ENCODE results near the gene FBXW7.

The FBXW7 gene

DNA sequence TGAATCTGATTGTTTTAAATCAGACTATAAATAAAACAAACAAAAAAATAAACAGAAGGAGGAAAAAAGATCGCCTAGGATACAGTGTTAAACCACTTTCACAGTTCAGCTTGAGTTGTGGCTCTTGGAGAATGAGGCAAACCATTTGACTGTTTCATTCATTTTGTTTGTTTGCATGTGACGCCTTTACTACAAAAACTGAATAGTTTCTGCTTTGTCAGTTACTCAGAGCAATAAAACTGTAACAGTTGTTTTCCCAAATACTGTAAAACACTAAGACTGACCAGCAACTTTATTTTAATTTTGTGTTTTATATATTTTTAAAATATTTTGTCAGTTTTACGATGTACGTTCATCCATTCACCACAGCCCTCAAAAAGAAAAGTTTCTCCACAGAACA, 214.5 kb downstream of the FBXW7 start:
- DNase-seq: no peak

DNA sequence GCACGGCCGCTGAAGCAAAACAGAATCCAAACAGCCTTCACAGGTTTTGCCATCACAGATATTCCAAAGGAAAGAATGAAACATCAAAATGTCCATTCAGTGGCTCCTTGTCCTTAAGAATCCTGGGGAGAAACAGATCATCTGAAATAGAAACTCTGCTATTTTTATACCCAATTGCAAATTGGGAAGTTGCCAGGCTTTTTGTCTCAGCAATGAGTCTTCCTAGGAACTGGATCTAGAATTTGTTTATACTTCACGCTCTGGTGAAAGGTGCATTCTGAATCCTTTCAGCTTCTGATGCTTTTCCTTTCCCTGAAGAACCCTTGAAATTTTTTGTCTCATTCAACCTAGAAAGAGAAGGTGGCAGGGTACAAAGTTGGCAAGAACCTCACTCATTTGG, 218.9 kb downstream of the FBXW7 start:
- DNase-seq: no peak

DNA sequence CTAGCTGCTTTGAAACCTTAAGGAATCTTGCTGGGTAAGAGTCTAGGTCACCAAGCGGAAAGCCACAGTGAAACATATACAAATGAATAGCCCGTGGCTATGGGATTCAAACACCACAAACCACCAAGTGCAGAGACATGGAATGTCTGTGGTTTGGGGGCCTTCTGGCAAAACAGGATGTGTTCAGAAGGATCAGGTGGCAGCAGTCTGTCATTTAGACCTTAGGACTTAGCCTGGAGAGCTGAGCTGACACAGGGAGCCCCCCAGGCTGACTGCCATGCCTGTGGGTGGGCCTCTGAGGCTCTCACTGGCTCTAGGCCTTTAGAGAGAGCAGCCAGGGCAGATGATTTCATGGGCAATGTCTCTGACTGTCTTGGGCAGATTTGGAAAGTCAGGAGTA, 225.6 kb downstream of the FBXW7 start:
- DNase-seq: no peak

DNA sequence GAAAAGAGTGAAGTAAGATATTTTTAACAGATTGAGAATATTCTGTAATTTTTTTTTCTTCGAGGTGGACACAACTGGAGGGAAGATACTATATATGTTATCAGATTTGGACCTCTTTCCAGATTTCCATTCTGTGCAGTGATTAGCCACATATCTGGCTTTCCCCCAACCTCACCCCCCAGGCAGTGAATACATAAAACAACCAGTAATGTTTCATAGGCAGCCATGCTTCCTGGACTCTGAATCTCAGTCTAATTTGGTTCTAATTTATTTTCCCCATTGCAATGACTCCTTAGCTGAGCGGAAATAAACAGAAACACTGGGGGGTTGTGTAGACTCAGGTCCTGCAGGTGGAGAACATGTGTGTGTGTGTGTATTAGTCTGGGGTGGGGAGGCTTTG, 226.5 kb downstream of the FBXW7 start:
- no peak for DNase-seq

DNA sequence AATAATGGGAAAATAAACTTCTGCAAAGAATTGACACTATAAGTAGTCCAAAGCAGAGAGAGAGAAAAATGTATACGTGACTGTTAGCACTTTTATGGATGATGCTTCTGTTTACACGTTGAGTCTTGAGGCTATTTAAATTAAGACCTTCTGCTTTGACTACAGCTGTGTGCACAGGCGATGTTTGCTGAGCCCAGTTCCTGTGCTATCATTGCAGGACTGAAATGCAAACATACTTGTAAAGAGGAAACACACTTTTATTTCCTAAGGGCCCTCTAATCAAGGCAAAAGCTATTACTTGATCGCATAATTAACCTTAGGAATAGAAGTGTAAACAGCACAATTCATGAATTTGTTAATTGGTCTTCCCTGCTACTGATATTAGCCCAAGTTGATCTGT, 226.9 kb downstream of the FBXW7 start:
- no peak for DNase-seq

DNA sequence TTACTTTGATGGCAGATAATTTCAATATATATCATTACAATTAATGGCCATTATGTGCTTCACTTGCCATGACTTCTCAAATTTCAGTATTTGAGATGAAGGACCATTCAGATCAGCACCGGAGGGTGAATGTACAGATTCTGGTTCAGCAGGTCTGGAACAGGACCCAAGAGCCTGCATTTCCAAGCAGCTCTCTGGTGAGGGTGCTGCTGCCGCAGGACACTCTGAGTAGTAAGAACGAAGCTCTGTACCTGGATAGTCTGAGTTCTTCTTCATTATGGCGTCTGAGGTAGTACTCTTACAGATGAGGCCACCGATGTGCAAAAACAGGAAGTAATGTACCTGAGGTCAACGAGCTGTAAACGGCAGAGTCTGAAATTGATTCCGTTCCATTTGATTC, 228.2 kb downstream of the FBXW7 start:
- DNase-seq: no peak

DNA sequence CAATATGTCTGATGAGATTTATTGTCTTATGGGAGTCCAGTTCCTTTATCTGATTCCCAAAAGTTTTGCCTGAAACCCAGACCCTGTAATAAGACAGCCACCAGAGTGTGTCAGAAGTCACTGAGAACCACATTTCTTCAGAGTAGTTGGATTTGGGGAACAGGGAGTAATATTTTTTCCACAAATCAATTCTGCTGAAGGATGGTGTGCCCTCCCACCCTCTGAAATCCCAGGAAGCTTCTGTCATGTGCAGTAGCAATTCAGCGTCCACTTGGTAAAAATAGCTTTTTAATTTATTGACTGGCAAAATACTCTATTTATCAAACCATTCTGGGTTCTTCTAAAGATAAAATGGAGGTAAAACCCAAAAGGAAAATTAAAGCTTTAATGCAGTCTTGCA, 229.4 kb downstream of the FBXW7 start:
- no peak for DNase-seq

DNA sequence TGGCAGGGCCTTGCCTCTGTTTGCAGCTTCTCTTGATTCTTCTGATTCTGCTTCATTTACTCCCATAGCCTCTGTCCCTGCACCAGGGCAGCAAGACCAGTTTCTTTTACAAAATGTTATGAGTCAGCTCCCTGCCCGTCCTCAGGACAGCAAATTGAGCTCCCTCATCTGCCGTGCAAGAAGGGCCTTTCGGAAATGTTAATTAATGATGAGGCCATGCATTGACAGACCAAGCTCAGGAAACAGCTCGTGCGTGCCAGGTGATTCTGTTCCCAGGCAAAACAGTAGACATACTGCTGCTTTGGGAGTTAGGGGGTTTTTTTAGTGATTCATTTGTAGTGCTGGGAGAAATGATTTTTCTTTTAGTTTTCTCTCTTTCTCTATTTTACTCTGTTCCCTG, 231.7 kb downstream of the FBXW7 start:
- no peak for DNase-seq

DNA sequence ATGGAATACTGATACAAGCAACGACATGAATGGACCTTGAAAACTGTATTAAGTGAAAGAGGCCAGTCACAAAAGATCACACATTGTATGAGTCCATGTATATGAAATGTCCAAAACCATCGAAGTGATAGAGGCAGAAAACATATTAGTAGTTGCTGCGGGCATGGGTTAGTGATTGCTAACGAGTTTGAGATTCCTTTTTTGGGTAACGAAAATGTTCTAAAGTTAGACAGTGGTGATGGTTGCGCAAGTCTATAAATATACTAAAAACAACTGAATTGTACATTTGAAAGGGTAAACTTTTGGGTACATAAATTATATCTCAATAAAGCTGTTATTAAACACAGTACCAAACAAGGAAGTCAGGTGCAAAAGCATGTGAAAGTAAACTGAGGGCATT, 234.5 kb downstream of the FBXW7 start:
- no peak for DNase-seq

DNA sequence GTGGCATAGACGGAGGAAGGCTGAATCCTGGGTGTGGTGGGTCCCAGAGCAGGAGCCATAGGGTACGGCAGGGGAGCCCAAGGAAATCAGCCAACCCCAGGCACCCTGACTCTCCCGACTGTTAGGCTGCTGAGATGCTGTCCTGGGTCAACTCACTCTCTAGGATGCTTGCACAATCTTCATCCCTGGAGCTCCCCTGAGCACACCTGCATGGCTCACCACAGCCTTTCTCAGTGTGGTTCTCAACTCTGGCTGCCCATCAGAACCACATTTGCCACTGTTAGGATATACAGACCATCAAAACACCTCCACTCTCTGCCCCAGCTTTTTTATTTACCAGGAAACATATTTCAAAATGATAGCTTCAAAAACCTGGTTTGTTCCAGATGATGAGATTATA, 236.3 kb downstream of the FBXW7 start:
- no peak for DNase-seq

DNA sequence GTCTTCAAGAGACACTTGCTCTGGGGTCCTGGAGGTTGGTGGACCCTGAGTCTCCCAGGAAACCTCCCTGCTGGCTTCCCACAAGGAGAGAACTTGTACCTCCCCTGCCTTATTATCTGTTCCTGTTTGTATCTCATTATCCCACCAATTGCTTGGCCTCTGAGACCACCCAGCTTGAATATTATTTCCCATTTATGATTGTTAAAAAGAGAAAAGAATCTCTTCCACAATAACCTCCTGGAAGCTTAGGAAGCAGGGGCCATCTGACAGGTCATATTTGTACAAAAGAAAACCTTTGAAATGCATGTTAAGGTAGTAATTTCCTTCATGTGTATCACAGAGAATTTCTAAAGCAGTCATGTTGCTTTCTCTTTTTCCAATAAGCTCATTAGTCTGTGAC, 239.5 kb downstream of the FBXW7 start:
- DNase-seq: no peak

DNA sequence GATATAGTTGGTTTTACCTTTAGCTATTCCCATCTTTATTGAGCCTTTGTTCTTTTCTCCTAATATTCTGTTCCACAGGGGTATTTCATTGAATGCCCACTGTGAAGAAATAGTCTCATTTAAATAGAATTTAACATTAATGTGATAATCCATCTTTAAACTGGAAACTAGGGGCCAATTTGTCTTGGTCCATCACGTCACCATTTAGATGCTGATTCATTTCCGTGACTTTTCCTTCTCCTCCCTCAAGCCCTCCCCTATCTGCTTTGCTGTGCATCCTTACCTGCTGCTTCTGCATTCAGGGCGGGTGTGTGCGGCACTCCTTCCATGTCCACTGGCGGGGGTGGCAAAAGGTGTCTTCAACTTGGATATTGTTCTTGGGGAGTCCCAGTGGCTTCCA, 241.1 kb downstream of the FBXW7 start:
- no peak for DNase-seq

DNA sequence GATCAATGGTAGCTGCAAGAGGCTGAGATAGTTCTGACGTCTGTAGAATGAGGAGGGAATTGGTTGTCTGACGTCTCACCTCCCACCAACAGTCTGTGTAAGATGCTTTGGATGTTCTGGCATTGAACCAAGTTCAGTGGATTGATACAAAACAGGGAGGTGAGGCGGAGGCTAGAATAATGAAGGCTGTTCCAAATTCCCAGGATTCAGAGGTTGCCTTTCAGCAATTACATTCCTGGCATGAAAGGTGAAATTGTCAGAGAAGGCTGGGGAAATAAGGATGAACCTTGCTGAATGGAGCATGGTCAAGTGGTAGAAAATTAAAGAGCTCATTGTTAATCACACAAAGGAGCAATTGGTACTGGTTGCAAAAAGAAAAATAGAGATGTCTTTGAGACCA, 241.6 kb downstream of the FBXW7 start:
- no peak for DNase-seq

DNA sequence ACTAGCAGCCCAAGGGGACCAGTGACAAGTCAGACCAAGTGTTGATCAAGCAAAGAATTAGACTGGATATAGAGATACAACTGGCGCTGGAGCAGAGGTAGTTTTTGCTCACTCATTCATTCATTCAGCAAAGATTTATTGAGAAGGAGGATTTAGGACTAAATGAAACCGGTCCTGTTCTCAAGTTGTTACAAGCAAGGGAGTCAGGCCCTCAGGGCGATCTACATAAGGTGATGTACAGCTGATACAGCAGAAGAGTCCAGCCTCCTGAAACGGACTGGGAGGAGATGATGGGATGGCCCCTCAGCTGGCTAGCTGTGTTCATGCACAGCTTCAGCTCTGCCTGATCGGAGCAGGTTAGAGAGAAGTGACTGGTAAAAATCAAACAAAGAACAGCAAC, 242.4 kb downstream of the FBXW7 start:
- DNase-seq: no peak

DNA sequence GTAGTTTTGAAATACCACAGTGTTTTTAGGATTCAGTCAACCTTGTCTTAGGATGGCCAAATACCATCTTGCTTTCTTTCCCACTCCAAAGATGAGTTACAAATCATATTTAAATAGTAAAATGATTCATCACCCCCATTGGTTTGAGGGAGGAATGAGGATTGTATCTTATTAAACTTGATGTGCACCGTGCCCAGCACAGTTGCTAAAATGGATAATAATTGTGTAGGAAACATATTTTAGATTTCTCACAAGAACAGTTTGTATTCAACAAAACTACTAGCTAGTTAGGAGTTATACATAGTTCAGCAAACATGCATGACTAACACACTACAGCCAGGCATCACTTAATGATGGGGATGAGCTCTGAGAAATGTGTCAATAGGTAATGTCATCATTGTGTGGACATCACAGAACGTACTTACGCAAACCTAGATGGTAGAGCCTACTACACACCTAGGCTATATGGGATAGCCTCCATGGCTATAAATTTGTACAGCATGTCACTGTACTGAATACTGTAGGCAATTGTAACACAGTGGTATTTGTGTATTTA, 245.4 kb downstream of the FBXW7 start:
- DNase-seq: no peak

DNA sequence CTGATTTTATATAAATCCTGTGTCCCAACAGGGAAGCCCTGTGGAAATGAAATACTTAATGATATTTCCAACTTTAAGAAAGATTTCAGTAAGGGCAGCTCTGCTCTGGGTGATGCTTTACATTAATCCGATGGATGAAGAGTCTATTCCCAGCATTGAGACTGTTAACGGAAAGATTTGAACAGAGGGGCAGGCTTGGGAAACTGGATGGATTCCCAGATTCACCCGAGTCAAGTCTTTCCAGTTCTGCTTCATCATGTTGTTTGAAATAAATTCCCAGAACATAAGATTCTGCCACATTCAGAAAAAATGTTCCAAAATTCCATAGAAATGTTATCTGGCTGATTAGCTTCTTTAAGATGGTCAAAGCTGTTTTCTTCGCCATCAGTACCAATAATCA, 246.0 kb downstream of the FBXW7 start:
- no peak for DNase-seq

DNA sequence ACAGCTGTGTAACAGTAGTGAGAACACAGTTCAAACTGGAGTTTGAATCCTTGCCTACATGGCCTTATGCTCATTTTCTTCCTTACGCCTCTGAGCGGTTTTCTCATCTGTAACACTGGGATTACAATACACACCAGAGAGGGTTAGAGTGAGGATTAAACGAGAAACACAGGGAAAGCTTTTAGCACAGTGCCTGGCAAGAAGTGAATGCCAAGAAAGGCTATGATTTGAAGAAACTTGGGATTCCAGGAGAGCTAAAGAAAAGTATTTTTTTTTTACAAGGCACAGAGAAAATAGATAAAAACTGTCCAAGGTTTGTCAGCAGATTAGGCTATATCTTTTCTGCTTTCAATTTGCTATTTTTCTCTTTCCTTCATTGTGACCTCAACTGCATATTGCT, 246.4 kb downstream of the FBXW7 start:
- no peak for DNase-seq

DNA sequence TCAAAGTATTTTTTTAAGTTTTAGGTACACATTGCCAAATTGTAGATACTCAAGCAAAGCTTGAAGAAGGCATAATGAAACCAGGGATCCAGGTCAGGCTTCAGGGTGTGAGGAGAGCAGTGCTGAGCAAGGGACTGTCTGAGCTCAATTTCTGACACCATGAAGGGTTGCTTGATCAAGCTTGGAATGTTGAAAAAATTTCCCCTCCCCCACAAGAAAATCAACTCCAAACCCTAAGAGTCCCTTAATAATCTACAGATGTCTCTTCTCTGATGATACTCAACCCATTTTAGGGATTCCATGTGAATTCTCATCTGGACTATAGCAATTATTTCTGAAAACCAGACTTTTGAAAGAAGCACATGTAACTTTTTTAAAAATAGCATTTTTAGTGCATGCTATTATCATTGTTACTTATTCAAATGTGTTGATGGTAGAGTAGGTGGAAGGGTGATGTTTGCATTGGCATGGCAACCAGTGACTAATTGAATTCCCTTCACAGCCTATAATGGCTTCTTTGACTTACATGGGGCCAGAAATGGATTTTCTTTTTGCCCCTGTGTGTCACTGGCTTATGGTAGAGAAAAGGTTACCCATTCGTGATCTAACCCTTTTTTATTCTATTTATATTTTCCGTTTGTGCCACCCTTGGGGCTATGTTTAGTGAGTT, 252.0 kb downstream of the FBXW7 start:
- no peak for DNase-seq

DNA sequence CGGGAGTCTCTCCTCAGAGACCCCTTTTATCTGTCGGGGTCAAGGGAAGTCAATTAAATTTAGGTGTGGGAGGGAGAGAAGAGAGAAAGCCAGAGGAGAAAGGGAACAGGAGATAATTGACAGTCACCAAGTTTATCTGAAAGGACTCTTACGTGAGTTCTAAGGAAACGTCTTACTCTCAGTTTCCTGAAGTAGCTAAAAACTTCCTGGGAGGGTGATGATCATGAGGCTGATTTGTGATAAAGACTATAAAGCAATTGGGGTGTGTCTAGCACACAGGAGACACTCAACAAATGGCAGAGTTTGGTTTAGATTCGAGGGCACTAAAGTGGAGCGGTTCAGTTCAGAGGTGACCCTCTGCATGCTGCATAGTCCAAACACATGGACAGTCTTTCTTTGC, 254.1 kb downstream of the FBXW7 start:
- DNase-seq: no peak

DNA sequence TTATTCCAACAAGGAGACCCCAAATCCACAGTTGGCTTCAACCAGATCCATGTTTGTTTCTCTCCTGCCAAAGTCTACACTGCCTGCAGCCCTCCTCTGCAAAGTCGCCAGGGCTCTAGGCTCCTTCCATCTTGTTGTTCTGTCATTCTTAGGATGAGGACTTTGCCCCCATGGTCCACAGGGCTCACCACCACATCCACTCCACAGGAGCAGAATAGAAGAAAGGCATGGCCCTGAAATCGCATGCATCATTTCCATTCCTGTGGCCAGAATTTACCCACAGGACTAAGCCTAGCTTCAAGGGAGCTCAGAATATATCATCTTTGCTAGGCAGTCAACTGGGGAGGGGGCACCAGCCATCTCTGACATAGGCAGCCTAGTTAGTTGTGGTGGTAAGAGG, 254.7 kb downstream of the FBXW7 start:
- no peak for DNase-seq

DNA sequence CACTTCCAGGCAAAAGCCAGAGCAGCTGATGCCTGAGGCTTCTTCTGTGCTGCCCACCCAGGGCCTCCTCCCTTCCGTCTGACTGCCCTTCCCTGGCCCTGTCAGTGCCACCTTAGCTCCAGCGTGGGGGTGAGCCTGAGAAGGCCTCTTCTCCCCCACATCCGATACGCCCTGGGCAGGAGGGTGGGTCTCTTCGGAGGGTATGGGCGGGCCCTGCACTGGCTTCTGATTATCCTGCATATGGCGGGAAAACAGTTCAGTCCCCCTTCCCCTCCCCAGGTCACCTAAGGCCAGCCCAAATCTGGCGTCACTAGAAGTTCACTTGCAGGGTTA, 256.7 kb downstream of the FBXW7 start:
- DNase-seq: no peak

DNA sequence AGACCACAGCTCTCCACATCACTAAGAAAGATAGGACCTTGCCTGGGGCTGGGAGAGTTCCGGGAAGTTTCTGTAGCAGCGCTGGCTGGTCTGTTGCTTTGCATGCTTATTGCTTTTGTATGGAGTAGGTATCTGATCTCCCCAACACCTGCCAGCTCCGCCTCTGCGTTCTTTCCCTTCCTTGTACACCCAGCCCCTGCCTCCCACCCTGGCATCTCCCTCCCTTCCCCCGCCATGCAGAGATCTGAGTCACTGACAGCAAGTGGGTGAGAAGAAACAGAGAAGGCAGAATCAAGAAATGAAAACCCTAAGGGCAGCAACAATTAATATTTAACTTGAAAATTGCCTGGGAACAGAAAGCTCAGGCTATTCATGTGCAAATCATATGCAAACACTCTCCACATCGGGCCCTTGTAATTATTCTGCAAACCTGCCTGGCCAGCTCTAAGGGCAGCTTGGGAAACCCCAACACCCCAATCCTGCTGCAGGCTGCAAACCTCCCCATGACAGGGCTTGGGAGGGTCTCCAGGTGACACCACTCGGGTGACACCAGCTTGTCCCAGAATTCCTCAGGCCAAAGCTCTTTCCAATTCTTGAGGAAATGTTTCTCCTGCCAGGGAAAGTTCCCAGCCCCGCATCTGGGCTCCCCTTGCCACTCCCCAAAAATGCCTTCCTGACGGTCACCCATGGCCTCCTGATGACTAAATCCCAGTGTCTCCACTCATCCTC, 257.2 kb downstream of the FBXW7 start:
- no peak for DNase-seq

DNA sequence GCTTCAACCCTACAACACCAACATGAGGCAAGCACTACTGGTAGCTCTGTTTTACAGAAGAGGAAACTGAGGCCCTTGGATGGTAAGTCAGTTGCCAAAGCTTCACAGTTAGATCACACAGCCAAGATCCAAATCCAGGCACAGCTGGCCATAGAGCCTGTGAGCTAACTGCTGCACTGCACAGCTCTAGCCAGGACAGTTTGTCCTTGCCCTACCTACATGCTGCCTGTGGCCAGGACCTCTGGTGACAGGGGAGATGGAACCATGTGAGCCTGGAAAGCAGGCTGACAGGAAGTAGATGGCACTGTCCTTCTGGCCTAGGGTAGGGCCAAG, 257.8 kb downstream of the FBXW7 start:
- DNase-seq: no peak

DNA sequence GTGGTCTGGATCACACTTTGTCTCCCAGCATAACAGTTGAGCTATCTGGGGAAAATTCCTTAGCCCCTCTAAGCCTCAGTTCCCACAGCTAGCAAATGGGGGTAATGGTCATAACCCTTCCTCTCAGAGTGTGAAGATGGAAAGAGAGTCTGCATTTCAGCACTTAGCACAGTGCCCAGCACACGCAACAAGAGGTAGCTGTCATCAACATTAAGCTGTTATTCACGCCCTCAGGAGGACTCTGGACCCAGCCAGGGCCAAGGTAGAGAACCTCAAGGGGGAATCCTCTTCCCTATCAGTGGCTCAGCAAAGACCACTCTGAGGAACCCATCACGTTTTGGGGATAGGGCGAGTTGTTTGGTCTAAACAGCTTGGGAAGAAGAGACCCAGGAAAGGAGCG, 258.6 kb downstream of the FBXW7 start:
- DNase-seq: no peak

DNA sequence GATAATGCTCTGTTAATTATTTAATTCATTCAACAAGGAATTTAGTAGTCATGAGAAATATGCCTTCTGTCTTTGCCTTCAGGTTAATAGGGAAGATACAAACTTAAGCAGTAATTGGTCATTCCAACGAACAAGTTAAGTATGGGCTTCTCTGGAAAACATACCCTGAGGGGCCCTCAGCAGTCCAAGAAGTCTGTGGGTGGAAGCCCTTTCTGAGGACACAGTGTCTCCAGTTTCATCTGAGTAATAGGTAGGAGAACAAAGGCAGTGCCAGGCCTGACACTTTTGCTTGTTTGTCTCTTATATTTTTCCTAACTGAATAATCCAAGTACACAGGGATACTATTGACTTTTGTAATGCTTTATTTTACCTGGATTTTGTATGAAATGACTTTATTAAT, 262.5 kb downstream of the FBXW7 start:
- DNase-seq: no peak
